T47D (cell line): Measurements from ENCODE around the gene STEAP1.
"Not testable (repeated sequence)": the region's sequence is repeated elsewhere in the genome, so short reads cannot be mapped to it uniquely, and the experiment has no call there.

Experiments used
- DNase-seq, 2 experiments: peaks; one replicate each; pipeline versions ENCODE4 v3.0.0 to v3.0.0-alpha.2; 2011 to 2012; ENCODE audit warnings: low read depth in 1 of 2, low spot score in 1 of 2
- JUND ChIP-seq: IDR thresholded peaks from 2 replicates; pipeline ENCODE4 v1.6.1; 2012; ENCODE audit warnings: low read depth
- in situ Hi-C: cut with HindIII; loops from 2 replicates; pipeline ENCODE4 v1.10.0; 2016; ENCODE audit warnings: low sequenced_read_pairs, low pct_unique_long_range_greater_than_20kb

The STEAP1 gene

GRCh38 chr7:90180649-90181048 lies 26.4 kb downstream of the STEAP1 start:
- in situ Hi-C loops, result no loop called here
- DNase-seq, result peak in 1 of 2 experiments; percentile 74
- TF ChIP-seq JUND, result no peak

GRCh38 chr7:90181485-90181884 lies 27.2 kb downstream of the STEAP1 start:
- TF ChIP-seq JUND, result no peak
- peak in 1 of 2 experiments; percentile 49 for DNase-seq
- in situ Hi-C loops, result no loop called here

DNA sequence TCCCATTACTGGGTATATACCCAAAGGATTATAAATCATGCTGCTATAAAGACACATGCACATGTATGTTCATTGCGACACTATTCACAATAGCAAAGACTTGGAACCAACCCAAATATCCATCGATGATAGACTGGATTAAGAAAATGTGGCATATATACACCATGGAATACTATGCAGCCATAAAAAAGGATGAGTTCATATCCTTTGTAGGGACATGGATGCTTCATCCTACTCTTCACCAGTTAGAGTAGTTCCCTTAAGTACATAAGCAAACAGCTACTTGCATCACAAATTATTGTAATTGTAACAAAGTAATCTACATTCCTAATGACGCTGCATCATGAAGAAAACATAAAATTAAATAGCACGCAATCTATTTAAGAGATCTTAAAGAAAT lies 32.0 kb downstream of the STEAP1 start:
- DNase-seq, in situ Hi-C loops: not testable (repeated sequence)

DNA sequence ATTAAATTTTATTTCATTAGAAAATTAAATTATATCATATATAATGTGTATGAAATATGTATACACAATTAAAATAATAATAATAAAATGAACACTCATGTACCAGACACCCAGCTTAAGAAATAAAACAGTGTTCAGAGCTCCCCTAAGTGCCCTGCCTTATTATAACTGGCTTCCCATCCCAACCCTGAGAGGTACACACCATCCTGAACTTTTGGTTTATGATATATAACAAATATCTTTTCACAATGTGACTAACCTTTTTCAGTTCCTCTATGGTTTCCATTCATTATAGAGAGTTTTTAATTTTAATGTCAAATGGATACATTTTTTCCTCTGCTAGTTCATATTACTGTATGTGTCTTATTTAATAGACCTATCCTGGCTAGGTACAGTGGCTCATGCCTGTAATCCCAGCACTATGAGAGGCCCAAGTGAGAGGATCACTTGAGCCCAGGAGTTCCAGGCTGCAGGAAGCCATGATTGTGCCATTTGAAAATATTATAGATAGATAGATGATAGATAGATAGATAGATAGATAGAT lies 33.3 kb downstream of the STEAP1 start:
- in situ Hi-C loops, result no loop called here
- no peak for TF ChIP-seq JUND
- DNase-seq, result no peak

GRCh38 chr7:90188281-90188680 lies 34.0 kb downstream of the STEAP1 start:
- in situ Hi-C loops, result no loop called here
- DNase-seq, result no peak
- no peak for TF ChIP-seq JUND

- no peak for DNase-seq
- no peak for TF ChIP-seq JUND
- in situ Hi-C loops, result no loop called here
Measured at GRCh38 chr7:90190995-90191394, 36.7 kb downstream of the STEAP1 start.

DNA sequence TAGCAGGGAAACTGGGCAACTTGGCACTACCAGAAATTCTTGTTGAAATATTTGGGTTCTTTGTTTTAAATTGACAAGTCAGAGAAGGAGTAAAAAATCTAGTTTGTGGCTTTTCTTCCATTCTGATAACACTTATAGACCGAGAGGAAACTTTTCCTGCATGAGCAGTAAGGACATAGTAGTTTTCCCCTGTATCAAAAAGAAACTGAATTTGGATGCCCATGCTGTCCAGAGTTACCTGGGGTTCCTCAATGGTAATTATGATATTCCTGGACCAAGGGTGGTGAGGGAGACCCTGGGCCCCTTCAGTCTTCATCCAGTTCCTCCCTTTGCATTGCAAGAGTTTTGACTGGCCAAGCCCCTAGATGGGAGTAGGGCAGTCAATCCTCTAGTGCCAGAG lies 37.4 kb downstream of the STEAP1 start:
- in situ Hi-C loops, result no loop called here
- TF ChIP-seq JUND, result no peak

GRCh38 chr7:90192876-90193750 lies 38.8 kb downstream of the STEAP1 start:
- in situ Hi-C loops, result no loop called here
- DNase-seq, result peak in 1 of 2 experiments; percentile 22
- TF ChIP-seq JUND, result no peak

More for the DNA sequence above, 37.4 kb downstream of the STEAP1 start:
- DNase-seq, result no peak

- in situ Hi-C loops, result no loop called here
- no peak for DNase-seq
- no peak for TF ChIP-seq JUND
Measured at GRCh38 chr7:90194911-90195809, 40.9 kb downstream of the STEAP1 start.

- TF ChIP-seq JUND, result no peak
- in situ Hi-C loops, result no loop called here
- DNase-seq, result no peak
Measured at GRCh38 chr7:90201500-90202195, 47.4 kb downstream of the STEAP1 start.

GRCh38 chr7:90207956-90208355 lies 53.7 kb downstream of the STEAP1 start:
- in situ Hi-C loops, result no loop called here
- no peak for TF ChIP-seq JUND

DNA sequence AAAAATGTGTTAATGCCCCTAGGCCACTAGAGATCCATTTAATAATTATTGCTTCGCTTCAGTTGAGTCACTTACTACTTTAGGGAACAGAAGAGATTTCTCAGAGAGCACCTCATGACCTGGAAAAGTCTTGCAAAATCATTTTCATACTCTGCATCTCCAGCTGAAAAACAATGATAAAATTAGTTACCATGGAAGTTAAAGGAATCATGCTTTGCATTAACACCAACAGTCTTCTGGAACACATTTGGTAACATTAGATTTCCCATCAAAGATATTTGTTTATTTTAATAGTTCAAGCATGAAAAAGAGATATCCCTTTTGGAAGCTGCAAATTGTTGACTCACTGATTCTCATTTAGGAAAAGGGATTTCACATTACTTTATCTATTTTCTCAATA lies 55.5 kb downstream of the STEAP1 start:
- DNase-seq, result no peak
- in situ Hi-C loops, result no loop called here
- no peak for TF ChIP-seq JUND

More at GRCh38 chr7:90207956-90208355, 53.7 kb downstream of the STEAP1 start:
- no peak for DNase-seq
